ENCODE measurements around the gene BTLA.
"Not testable (repeated sequence)": the region's sequence is repeated elsewhere in the genome, so short reads cannot be mapped to it uniquely, and the experiment has no call there.

The BTLA gene

GRCh38 chr3:112489674-112490479, 9.4 kb downstream of the BTLA start:
- no peak for DNase-seq

GRCh38 chr3:112486811-112487505, 12.3 kb downstream of the BTLA start:
- no peak for DNase-seq

- no peak for DNase-seq
Observed at GRCh38 chr3:112484352-112484751, 14.9 kb downstream of the BTLA start.

GRCh38 chr3:112482675-112483074, 16.6 kb downstream of the BTLA start:
- peak; percentile 33 for DNase-seq

- DNase-seq = no peak
Observed at GRCh38 chr3:112481302-112481721, 18.0 kb downstream of the BTLA start.

- DNase-seq = peak; percentile 81
Observed at GRCh38 chr3:112477891-112478290, 21.4 kb downstream of the BTLA start.

- peak; percentile 60 for DNase-seq
Observed at GRCh38 chr3:112476346-112476745, 22.9 kb downstream of the BTLA start.

GRCh38 chr3:112474796-112475195, 24.5 kb downstream of the BTLA start:
- peak; percentile 56 for DNase-seq

GRCh38 chr3:112472691-112473090, 26.6 kb downstream of the BTLA start:
- no peak for DNase-seq

GRCh38 chr3:112471596-112472325, 27.5 kb downstream of the BTLA start:
- DNase-seq = no peak

GRCh38 chr3:112470788-112471187, 28.5 kb downstream of the BTLA start:
- no peak for DNase-seq

- DNase-seq = no peak
Observed at GRCh38 chr3:112469671-112470070, 29.6 kb downstream of the BTLA start.

GRCh38 chr3:112467539-112467938, 31.7 kb downstream of the BTLA start:
- DNase-seq = no peak

GRCh38 chr3:112466020-112466419, 33.3 kb downstream of the BTLA start:
- peak; percentile 40 for DNase-seq

- DNase-seq = peak; percentile 16
Observed at GRCh38 chr3:112464264-112464663, 35.0 kb downstream of the BTLA start.

- no peak for DNase-seq
Observed at GRCh38 chr3:112463250-112463649, 36.0 kb downstream of the BTLA start.

GRCh38 chr3:112461787-112462186, 37.5 kb downstream of the BTLA start:
- not testable (repeated sequence) for DNase-seq

- no peak for DNase-seq
Observed at GRCh38 chr3:112460519-112461195, 38.6 kb downstream of the BTLA start.

- DNase-seq = no peak
Observed at GRCh38 chr3:112459750-112460149, 39.5 kb downstream of the BTLA start.

GRCh38 chr3:112456147-112456546, 43.1 kb downstream of the BTLA start:
- DNase-seq = no peak

- no peak for DNase-seq
Observed at GRCh38 chr3:112448939-112449338, 50.3 kb downstream of the BTLA start.

- no peak for DNase-seq
Observed at GRCh38 chr3:112446343-112446742, 52.9 kb downstream of the BTLA start.

- no peak for DNase-seq
Observed at GRCh38 chr3:112445839-112446238, 53.4 kb downstream of the BTLA start.

Measured in inflammatory macrophage treated with lipopolysaccharide for 4 hours (primary cell).